GM23338 (cell line): Measurements from ENCODE around the gene VSIG8. TPM values are rescaled to one million over a fixed set of nuclear protein-coding genes. Genes with fewer than 3 reads are reported as not detected.

ENCODE experiments used
- ATAC-seq: fragments of 200-7000 bp; cut with Tn5 transposase; 3 replicates; pipeline ENCODE4 v1.9.1; 2020
- DNase-seq: peaks from one replicate; pipeline ENCODE4 v3.0.0-alpha.2; 2015; ENCODE audit warnings: low spot score
- H2AFZ ChIP-seq: fragments of 200-600 bp; sonication (generic); 2 replicates; pipeline ENCODE4 v1.8.0; 2016; ENCODE audit warnings: antibody characterized with exemption, mild to moderate bottlenecking, moderate library complexity
- H3F3A ChIP-seq: fragments of 200-600 bp; sonication (generic); replicated peaks from 2 replicates; pipeline ENCODE4 v1.8.0; 2017; ENCODE audit warnings: antibody characterized with exemption, mixed run types, low read depth
- H3K27ac ChIP-seq: fragments of 200-600 bp; sonication (generic); 2 replicates; pipeline ENCODE4 v1.6.1; 2016; ENCODE audit warnings: low read depth
- H3K27me3 ChIP-seq: fragments of 200-600 bp; sonication (generic); 2 replicates; pipeline ENCODE4 v1.8.0; 2016; ENCODE audit warnings: mild to moderate bottlenecking, mixed run types, moderate library complexity; ENCODE audit not compliant: insufficient read depth
- H3K36me3 ChIP-seq: fragments of 200-600 bp; sonication (generic); 2 replicates; pipeline ENCODE4 v1.8.0; 2016; ENCODE audit warnings: mild to moderate bottlenecking; ENCODE audit not compliant: insufficient read depth
- H3K4me1 ChIP-seq: fragments of 200-600 bp; sonication (generic); 2 replicates; pipeline ENCODE4 v1.8.0; 2016; ENCODE audit warnings: mild to moderate bottlenecking, moderate library complexity; ENCODE audit not compliant: insufficient read depth
- H3K4me2 ChIP-seq: fragments of 200-600 bp; sonication (generic); 2 replicates; pipeline ENCODE4 v1.7.1; 2017; ENCODE audit warnings: mixed run types
- H3K4me3 ChIP-seq: fragments of 200-600 bp; sonication (generic); 2 replicates; pipeline ENCODE4 v1.6.1; 2016; ENCODE audit warnings: mixed run types
- H3K79me2 ChIP-seq: fragments of 200-600 bp; sonication (generic); replicated peaks from 2 replicates; pipeline ENCODE4 v1.8.0; 2017; ENCODE audit warnings: mild to moderate bottlenecking; ENCODE audit not compliant: insufficient read depth
- H3K9me2 ChIP-seq: fragments of 200-600 bp; sonication (generic); 2 replicates; pipeline ENCODE4 v1.8.0; 2017; ENCODE audit not compliant: insufficient read depth
- H4K20me1 ChIP-seq: fragments of 200-600 bp; sonication (generic); replicated peaks from 2 replicates; pipeline ENCODE4 v1.8.0; 2017; ENCODE audit warnings: mild to moderate bottlenecking; ENCODE audit not compliant: insufficient read depth
- H3K27ac Mint-ChIP-seq: 2 replicates; pipeline ENCODE4 v1.8.0; 2020; ENCODE audit warnings: inconsistent platforms, mild to moderate bottlenecking, moderate library complexity, mixed read lengths
- H3K27me3 Mint-ChIP-seq: 3 replicates; pipeline ENCODE4 v1.8.0; 2022; ENCODE audit warnings: low read depth, mild to moderate bottlenecking, moderate library complexity, mixed read lengths, inconsistent platforms; ENCODE audit not compliant: insufficient read depth, poor library complexity
- H3K36me3 Mint-ChIP-seq: 3 replicates; pipeline ENCODE4 v1.8.0; 2021; ENCODE audit warnings: low read depth, mild to moderate bottlenecking, inconsistent platforms, moderate library complexity, mixed read lengths
- H3K4me1 Mint-ChIP-seq: 3 replicates; pipeline ENCODE4 v1.8.0; 2020; ENCODE audit warnings: mild to moderate bottlenecking, inconsistent platforms, mixed read lengths
- H3K4me3 Mint-ChIP-seq: 3 replicates; pipeline ENCODE4 v1.8.0; 2021; ENCODE audit warnings: moderate library complexity, mild to moderate bottlenecking, inconsistent platforms, mixed read lengths
- H3K9me3 Mint-ChIP-seq: 3 replicates; pipeline ENCODE4 v1.8.0; 2020; ENCODE audit warnings: moderate library complexity, mild to moderate bottlenecking, inconsistent platforms, mixed read lengths
- CREB1 ChIP-seq: fragments of 250-450 bp; sonication (Bioruptor Pico); IDR thresholded peaks from 2 replicates; pipeline ENCODE4 v1.5.0; 2020; ENCODE audit warnings: low read depth, mild to moderate bottlenecking, moderate library complexity
- CTCF ChIP-seq, 2 experiments: fragments of 200-600 bp in 1 of 2; sonication (generic) in 1 of 2; conservative IDR thresholded peaks; 2 replicates each; pipeline versions ENCODE4 v1.5.1 to v1.6.1; 2016 to 2017; ENCODE audit warnings: antibody characterized with exemption in 2 of 2, low read depth in 2 of 2, mild to moderate bottlenecking in 2 of 2, moderate library complexity in 1 of 2
- ETS1 ChIP-seq: IDR thresholded peaks from 2 replicates; pipeline ENCODE4 v1.6.1; 2016; ENCODE audit warnings: antibody characterized with exemption
- EZH2 ChIP-seq: fragments of 200-600 bp; sonication (generic); IDR thresholded peaks from one replicate; pipeline ENCODE4 v1.8.0; 2017; ENCODE audit warnings: antibody characterized with exemption, mild to moderate bottlenecking, low read depth; ENCODE audit not compliant: unreplicated experiment
- EZH2phosphoT487 ChIP-seq: fragments of 200-600 bp; sonication (generic); IDR thresholded peaks from one replicate; pipeline ENCODE4 v1.8.1; 2018; ENCODE audit warnings: antibody characterized with exemption; ENCODE audit not compliant: unreplicated experiment
- JUNB ChIP-seq: IDR thresholded peaks from one replicate; pipeline ENCODE4 v1.6.1; 2016; ENCODE audit warnings: antibody characterized with exemption; ENCODE audit not compliant: unreplicated experiment
- NANOG ChIP-seq: IDR thresholded peaks from 2 replicates; pipeline ENCODE4 v1.6.1; 2016; ENCODE audit warnings: antibody characterized with exemption, borderline replicate concordance
- POLR2AphosphoS5 ChIP-seq: IDR thresholded peaks from 2 replicates; pipeline ENCODE4 v1.6.1; 2016; ENCODE audit warnings: antibody characterized with exemption, low read depth
- REST ChIP-seq: IDR thresholded peaks from one replicate; pipeline ENCODE4 v1.6.1; 2018; ENCODE audit warnings: antibody characterized with exemption; ENCODE audit not compliant: unreplicated experiment
- STAT1 ChIP-seq: IDR thresholded peaks from one replicate; pipeline ENCODE4 v1.6.1; 2016; ENCODE audit warnings: antibody characterized with exemption; ENCODE audit not compliant: unreplicated experiment
- ZNF114 ChIP-seq: fragments of 250-450 bp; sonication (Bioruptor Pico); IDR thresholded peaks from 2 replicates; pipeline ENCODE4 v1.5.0; 2020; ENCODE audit warnings: mild to moderate bottlenecking, moderate library complexity
- ZNF331 ChIP-seq: fragments of 250-450 bp; sonication (Bioruptor Pico); IDR thresholded peaks from 2 replicates; pipeline ENCODE4 v1.5.0; 2020; ENCODE audit warnings: low read depth, mild to moderate bottlenecking, moderate library complexity
- ZNF462 ChIP-seq: fragments of 250-450 bp; sonication (Bioruptor Pico); IDR thresholded peaks from 2 replicates; pipeline ENCODE4 v1.5.0; 2020; ENCODE audit warnings: mild to moderate bottlenecking, moderate library complexity
- polyA plus RNA-seq: library from polyadenylated mRNA; unstranded; fragments of >200 nt; fragmentation: Nextera tagmentation; extraction: Ambion mirVana; gene quantifications from 2 replicates; pipeline ENCODE4 v1.2.1, GENCODE V29; 2016
- total RNA-seq: library from RNA; depleted of rRNA; stranded (reverse); fragments of >200 nt; shearing (Covaris generic); gene quantifications from 2 replicates; pipeline ENCODE4 v1.2.3, GENCODE V29; 2014

VSIG8 gene
- total and polyA plus RNA-seq, 2 experiments from 2014 or later, result not detected

- Histone ChIP-seq H3K79me2 (no peaks in the 10 kb centered on the region), H4K20me1 (no peaks in the 10 kb centered on the region), H3K4me1 (peaks cover 5% of the 10 kb centered on the region; the same call in 1 of the 2 replicates), H3K27ac (no peak overlapping the region), H3K4me3 (no peak overlapping the region), H2AFZ (no peak overlapping the region), H3F3A (no peaks in the 10 kb centered on the region), H3K4me2 (no peak overlapping the region), H3K36me3 (no peaks in the 10 kb centered on the region), H3K27me3 (no peaks in the 10 kb centered on the region), H3K9me2 (no peaks in the 10 kb centered on the region)
- Mint-ChIP-seq H3K4me1 (no peaks in the 10 kb centered on the region), H3K27ac (no peak overlapping the region), H3K9me3 (no peaks in the 10 kb centered on the region), H3K27me3 (no peaks in the 10 kb centered on the region), H3K4me3 (no peak overlapping the region), H3K36me3 (no peaks in the 10 kb centered on the region)
- DNase-seq, result no peak
- TF ChIP-seq CTCF (conservative IDR thresholded peaks at IDR 0.05; ENCODE audit: low read depth in 2 of 2), result no peak
- TF ChIP-seq ZNF114, result no peak
- no peak for TF ChIP-seq ZNF462 (CRISPR knock-in tag)
- no peak for TF ChIP-seq CREB1 (CRISPR knock-in tag)
- no peak for TF ChIP-seq EZH2
- no peak for TF ChIP-seq REST
- TF ChIP-seq NANOG, result no peak
- no peak for TF ChIP-seq JUNB
- TF ChIP-seq ZNF331 (CRISPR knock-in tag), result no peak
- TF ChIP-seq STAT1, result no peak
- no peak for TF ChIP-seq POLR2AphosphoS5
- no peak for TF ChIP-seq ETS1
- no peak for TF ChIP-seq EZH2phosphoT487
- no peak for ATAC-seq
These were observed 18.0 kb upstream of the VSIG8 start for GRCh38 chr1:159880430-159880829.
